HepG2 (cell line): ENCODE data around the gene P2RX3. TPM values are rescaled to one million over a fixed set of nuclear protein-coding genes. Genes with fewer than 3 reads are reported as not detected.

Experiments
- ATAC-seq: fragments of 200-7000 bp; cut with Tn5 transposase; 3 replicates; pipeline ENCODE4 v1.9.1; 2020; ENCODE audit warnings: mild to moderate bottlenecking, moderate library complexity
- BruUV-seq: library from RNA; stranded (reverse); fragments of 400-500 nt; replicated peaks from 2 replicates; lab custom pipeline; 2021; lab: Mats Ljungman, UMichigan
- CTCF ChIA-PET: fragments of 300-600 bp; formaldehyde crosslinking; extraction: SDS; loops from one replicate; lab custom pipeline; 2021; ENCODE audit warnings: low total read pairs, inconsistent platforms, low intra/inter-chr PET ratio; lab: Yijun Ruan, JAX
- POLR2A ChIA-PET: fragments of 350-600 bp; sonication (Branson Sonifier 250); formaldehyde crosslinking; loops from one replicate; lab custom pipeline; 2020; ENCODE audit warnings: antibody characterized with exemption, inconsistent platforms; lab: Yijun Ruan, JAX
- DNase-seq: peaks from one replicate; pipeline ENCODE4 v3.0.0-alpha.2; 2015; ENCODE audit warnings: low spot score
- FAIRE-seq: peaks from 3 replicates; lab custom pipeline; 2011; peaks lifted over from hg19 to GRCh38; lab: Jason Lieb, UNC
- H2AFZ ChIP-seq: one replicate; pipeline ENCODE4 v1.6.1; 2011; ENCODE audit warnings: low read length, inconsistent platforms
- H3K27ac ChIP-seq: fragments of 300-600 bp; 3 replicates; pipeline ENCODE4 v1.8.0; 2011; ENCODE audit warnings: mixed run types, mild to moderate bottlenecking, mixed read lengths, low read length, inconsistent platforms; ENCODE audit not compliant: insufficient read depth; ENCODE audit errors: extremely low read length
- H3K27me3 ChIP-seq, 2 experiments: fragments of 200-600 bp in 1 of 2; 2 replicates in 1 of 2; 3 replicates in 1 of 2; pipeline versions ENCODE4 v1.6.0 to v1.8.0; 2011; ENCODE audit warnings: low read length in 2 of 2, mild to moderate bottlenecking in 2 of 2, moderate library complexity in 2 of 2, inconsistent platforms in 1 of 2; ENCODE audit not compliant: insufficient read depth in 2 of 2, control insufficient read depth in 1 of 2
- H3K36me3 ChIP-seq, 2 experiments: fragments of 200-600 bp in 1 of 2; replicated peaks in 1 of 2; 2 replicates in 1 of 2; 3 replicates in 1 of 2; pipeline versions ENCODE4 v1.5.1 to v1.8.0; 2011; ENCODE audit warnings: low read length in 2 of 2, inconsistent platforms in 1 of 2; ENCODE audit not compliant: insufficient read depth in 2 of 2, control insufficient read depth in 1 of 2
- H3K4me1 ChIP-seq: 2 replicates; pipeline ENCODE4 v1.5.1; 2012; ENCODE audit warnings: low read length, inconsistent platforms; ENCODE audit not compliant: insufficient read depth
- H3K4me2 ChIP-seq: 2 replicates; pipeline ENCODE4 v1.6.0; 2011; ENCODE audit warnings: low read depth, low read length, inconsistent platforms
- H3K4me3 ChIP-seq, 3 experiments: fragments of 200-600 bp in 1 of 3; sonication (generic), shearing (Covaris generic) in 1 of 3; replicated peaks in 1 of 3; 2 replicates each; pipeline ENCODE4 v1.5.1; 2011 to 2016; ENCODE audit warnings: low read length in 3 of 3, inconsistent platforms in 2 of 3, low read depth in 2 of 3, mild to moderate bottlenecking in 2 of 3, control low read depth in 1 of 3, mixed read lengths in 1 of 3; ENCODE audit not compliant: insufficient read depth in 1 of 3
- H3K79me2 ChIP-seq: one replicate; pipeline ENCODE4 v1.6.1; 2011; ENCODE audit warnings: low read length, inconsistent platforms; ENCODE audit not compliant: insufficient read depth
- H3K9ac ChIP-seq: 2 replicates; pipeline ENCODE4 v1.6.0; 2011; ENCODE audit warnings: mild to moderate bottlenecking, low read depth, low read length, inconsistent platforms; ENCODE audit not compliant: insufficient read depth
- H3K9me3 ChIP-seq: 2 replicates; pipeline ENCODE4 v1.5.1; 2012; ENCODE audit warnings: mild to moderate bottlenecking, low read length
- H4K20me1 ChIP-seq: 2 replicates; pipeline ENCODE4 v1.6.0; 2011; ENCODE audit warnings: inconsistent platforms, mild to moderate bottlenecking, low read length, moderate library complexity; ENCODE audit not compliant: insufficient read depth
- BHLHE40 ChIP-seq: IDR thresholded peaks from 2 replicates; pipeline ENCODE4 v1.6.1; 2011; ENCODE audit warnings: low read length, improper control_type of control experiment
- MED1 ChIP-seq: sonication (generic); formaldehyde crosslinking; IDR thresholded peaks from 2 replicates; pipeline ENCODE4 v1.4.0; 2020; ENCODE audit warnings: missing genetic modification reagents
- NR3C1 ChIP-seq: sonication (generic); formaldehyde crosslinking; IDR thresholded peaks from 2 replicates; pipeline ENCODE4 v1.4.0; 2020; ENCODE audit warnings: missing genetic modification reagents
- TAF1 ChIP-seq: sonication (generic); formaldehyde crosslinking; IDR thresholded peaks from 2 replicates; pipeline ENCODE4 v1.4.0; 2020; ENCODE audit warnings: missing genetic modification reagents
- ZC3H4 ChIP-seq: sonication (generic); formaldehyde crosslinking; IDR thresholded peaks from 2 replicates; pipeline ENCODE4 v1.4.0; 2020; ENCODE audit warnings: missing genetic modification reagents, borderline replicate concordance
- ZNF224 ChIP-seq: sonication (generic); formaldehyde crosslinking; IDR thresholded peaks from 2 replicates; pipeline ENCODE4 v1.5.0; 2020; ENCODE audit warnings: mild to moderate bottlenecking, missing genetic modification reagents
- ZNF264 ChIP-seq: sonication (generic); formaldehyde crosslinking; IDR thresholded peaks from 2 replicates; pipeline ENCODE4 v1.4.0; 2020; ENCODE audit warnings: missing genetic modification reagents
- ZNF432 ChIP-seq: sonication (generic); formaldehyde crosslinking; IDR thresholded peaks from 2 replicates; pipeline ENCODE4 v1.5.0; 2020; ENCODE audit warnings: missing genetic modification reagents, mild to moderate bottlenecking, borderline replicate concordance
- ZNF446 ChIP-seq: sonication (generic); formaldehyde crosslinking; IDR thresholded peaks from 2 replicates; pipeline ENCODE4 v1.5.0; 2020; ENCODE audit warnings: mild to moderate bottlenecking, missing genetic modification reagents
- ZNF615 ChIP-seq: sonication (generic); formaldehyde crosslinking; IDR thresholded peaks from 2 replicates; pipeline ENCODE4 v1.5.0; 2020; ENCODE audit warnings: mild to moderate bottlenecking, missing genetic modification reagents, borderline replicate concordance
- ZNF670 ChIP-seq: sonication (generic); formaldehyde crosslinking; IDR thresholded peaks from 2 replicates; pipeline ENCODE4 v1.8.0; 2022; ENCODE audit warnings: mild to moderate bottlenecking, missing genetic modification reagents, borderline replicate concordance
- ZNF674 ChIP-seq: sonication (generic); formaldehyde crosslinking; IDR thresholded peaks from 2 replicates; pipeline ENCODE4 v1.5.0; 2020; ENCODE audit warnings: low read depth, mild to moderate bottlenecking, missing genetic modification reagents
- ZNF766 ChIP-seq: sonication (generic); formaldehyde crosslinking; IDR thresholded peaks from 2 replicates; pipeline ENCODE4 v1.5.0; 2020; ENCODE audit warnings: missing genetic modification reagents, borderline replicate concordance
- WGBS: methylation state at CpG from one replicate; pipeline ENCODE4 v1.1.6; 2017; ENCODE audit warnings: low lambda C conversion rate; 5-methylcytosine and 5-hydroxymethylcytosine counted together
- in situ Hi-C: cut with HindIII; loops from 2 replicates; pipeline ENCODE4 v1.10.0; 2017; ENCODE audit warnings: low pct_unique_long_range_greater_than_20kb; ENCODE audit not compliant: extremely low pct_ligation_motif_present
- intact Hi-C: fragments of 100-400 bp; cut with micrococcal nuclease; formaldehyde crosslinking; loops from one replicate; pipeline ENCODE4 v1.10.0; 2022; ENCODE audit not compliant: unreplicated experiment
- polyA plus RNA-seq, 8 experiments: library from polyadenylated mRNA; depleted of rRNA in 3 of 8; stranded (reverse) in 7 of 8; unstranded in 1 of 8; fragments of >200 nt; fragmentation: Illumina TruSeq in 4 of 8; extraction: Trizol in 4 of 8; gene quantifications; 2 replicates each; pipeline versions ENCODE4 v1.2.1 to v1.2.3, GENCODE V29; 2011 to 2016; ENCODE audit warnings: low read depth in 4 of 8, missing spikeins in 1 of 8, mixed read lengths in 1 of 8; ENCODE audit not compliant: insufficient read depth in 1 of 8
- total RNA-seq, 5 experiments: library from RNA; depleted of rRNA; stranded (reverse); fragments of >200 nt; fragmentation: Illumina TruSeq; extraction: Trizol; gene quantifications; 2 replicates each; pipeline ENCODE4 v1.2.3, GENCODE V29; 2016; ENCODE audit warnings: low read depth in 1 of 5
- TF ChIP-seq, protein P1 (sequence below): sonication (generic); formaldehyde crosslinking; IDR thresholded peaks from 2 replicates; pipeline ENCODE4 v1.4.0; 2020; ENCODE audit warnings: missing genetic modification reagents
- TF ChIP-seq, protein P2 (sequence below): sonication (generic); formaldehyde crosslinking; conservative IDR thresholded peaks from 2 replicates; pipeline ENCODE4 v1.4.0; 2020; ENCODE audit warnings: missing genetic modification reagents
- TF ChIP-seq, protein P3 (sequence below): sonication (generic); formaldehyde crosslinking; IDR thresholded peaks from 2 replicates; pipeline ENCODE4 v1.4.0; 2020; ENCODE audit warnings: missing genetic modification reagents
- TF ChIP-seq, protein P4 (sequence below): sonication (generic); formaldehyde crosslinking; IDR thresholded peaks from 2 replicates; pipeline ENCODE4 v1.5.0; 2020; ENCODE audit warnings: missing genetic modification reagents

The P2RX3 gene
- total and polyA plus RNA-seq, 2 of the 13 experiments (the other 11 are each of a cell fraction or from before 2014, with no cell fraction given): 0.08 TPM; not detected in 1

DNA sequence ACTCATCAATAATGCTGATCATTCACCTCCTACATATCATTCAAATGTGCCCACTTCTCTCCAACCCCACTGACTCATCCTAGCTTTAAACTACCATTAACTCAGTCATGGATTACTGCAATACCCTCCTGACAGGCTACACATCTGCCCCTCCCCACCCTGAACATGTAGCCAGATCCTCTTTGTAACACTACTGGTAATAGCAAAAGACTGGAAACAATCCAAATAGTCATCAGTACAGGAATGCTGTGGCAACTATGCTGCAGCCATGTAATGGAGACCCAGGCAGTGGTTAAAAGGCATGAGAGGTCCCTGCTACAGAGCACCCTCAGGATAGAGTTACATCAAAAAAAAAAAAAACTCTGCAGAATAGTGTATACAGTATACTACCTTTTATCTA is 72.1 kb downstream of the P2RX3 start (continued):
- TF ChIP-seq, protein P1, sequence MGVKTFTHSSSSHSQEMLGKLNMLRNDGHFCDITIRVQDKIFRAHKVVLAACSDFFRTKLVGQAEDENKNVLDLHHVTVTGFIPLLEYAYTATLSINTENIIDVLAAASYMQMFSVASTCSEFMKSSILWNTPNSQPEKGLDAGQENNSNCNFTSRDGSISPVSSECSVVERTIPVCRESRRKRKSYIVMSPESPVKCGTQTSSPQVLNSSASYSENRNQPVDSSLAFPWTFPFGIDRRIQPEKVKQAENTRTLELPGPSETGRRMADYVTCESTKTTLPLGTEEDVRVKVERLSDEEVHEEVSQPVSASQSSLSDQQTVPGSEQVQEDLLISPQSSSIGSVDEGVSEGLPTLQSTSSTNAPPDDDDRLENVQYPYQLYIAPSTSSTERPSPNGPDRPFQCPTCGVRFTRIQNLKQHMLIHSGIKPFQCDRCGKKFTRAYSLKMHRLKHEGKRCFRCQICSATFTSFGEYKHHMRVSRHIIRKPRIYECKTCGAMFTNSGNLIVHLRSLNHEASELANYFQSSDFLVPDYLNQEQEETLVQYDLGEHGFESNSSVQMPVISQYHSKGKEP: no peak
- TF ChIP-seq ZNF674 (CRISPR knock-in tag) (no peak), ZNF264 (CRISPR knock-in tag) (no peak), NR3C1 (no peak), TAF1 (CRISPR knock-in tag) (no peak), ZNF224 (no peak), ZNF432 (CRISPR knock-in tag) (no peak), MED1 (CRISPR knock-in tag) (no peak)
- TF ChIP-seq, protein P2, sequence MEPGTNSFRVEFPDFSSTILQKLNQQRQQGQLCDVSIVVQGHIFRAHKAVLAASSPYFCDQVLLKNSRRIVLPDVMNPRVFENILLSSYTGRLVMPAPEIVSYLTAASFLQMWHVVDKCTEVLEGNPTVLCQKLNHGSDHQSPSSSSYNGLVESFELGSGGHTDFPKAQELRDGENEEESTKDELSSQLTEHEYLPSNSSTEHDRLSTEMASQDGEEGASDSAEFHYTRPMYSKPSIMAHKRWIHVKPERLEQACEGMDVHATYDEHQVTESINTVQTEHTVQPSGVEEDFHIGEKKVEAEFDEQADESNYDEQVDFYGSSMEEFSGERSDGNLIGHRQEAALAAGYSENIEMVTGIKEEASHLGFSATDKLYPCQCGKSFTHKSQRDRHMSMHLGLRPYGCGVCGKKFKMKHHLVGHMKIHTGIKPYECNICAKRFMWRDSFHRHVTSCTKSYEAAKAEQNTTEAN (CRISPR knock-in tag): no peak
- TF ChIP-seq, protein P3, sequence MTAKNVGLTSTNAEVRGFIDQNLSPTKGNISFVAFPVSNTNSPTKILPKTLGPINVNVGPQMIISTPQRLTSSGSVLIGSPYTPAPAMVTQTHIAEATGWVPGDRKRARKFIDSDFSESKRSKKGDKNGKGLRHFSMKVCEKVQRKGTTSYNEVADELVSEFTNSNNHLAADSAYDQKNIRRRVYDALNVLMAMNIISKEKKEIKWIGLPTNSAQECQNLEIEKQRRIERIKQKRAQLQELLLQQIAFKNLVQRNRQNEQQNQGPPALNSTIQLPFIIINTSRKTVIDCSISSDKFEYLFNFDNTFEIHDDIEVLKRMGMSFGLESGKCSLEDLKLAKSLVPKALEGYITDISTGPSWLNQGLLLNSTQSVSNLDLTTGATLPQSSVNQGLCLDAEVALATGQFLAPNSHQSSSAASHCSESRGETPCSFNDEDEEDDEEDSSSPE (CRISPR knock-in tag): no peak

DNA sequence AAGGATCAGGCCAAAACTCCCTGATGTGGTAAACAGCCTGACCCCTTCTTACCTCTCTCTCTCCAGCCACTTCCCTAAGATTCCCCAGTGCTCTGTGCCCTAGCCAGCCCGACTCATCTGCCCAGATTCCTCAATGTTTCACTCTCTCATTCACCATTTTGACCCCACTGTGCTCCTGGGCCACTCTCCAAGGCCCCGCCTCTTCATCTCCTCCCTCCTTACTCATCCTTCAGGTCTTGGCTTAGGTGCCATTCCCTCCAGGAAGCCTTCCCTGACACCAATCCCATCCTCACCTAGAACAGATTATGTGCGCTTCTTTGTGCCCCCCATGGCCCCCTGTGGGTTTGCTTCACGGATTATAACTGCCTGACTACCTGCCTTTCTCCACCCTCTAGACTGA is 75.5 kb downstream of the P2RX3 start:
- Histone ChIP-seq H3K4me1 (no peaks in the 10 kb centered on the region), H3K4me3 (no peak overlapping the region), H2AFZ (no peak overlapping the region), H3K27me3 (peaks cover 0 to 6% of the 10 kb centered on the region in 2 experiments; a peak in 2 of 5 replicates), H3K4me2 (no peak overlapping the region), H3K9ac (no peak overlapping the region), H4K20me1 (no peaks in the 10 kb centered on the region), H3K79me2 (no peaks in the 10 kb centered on the region), H3K36me3 (no peaks in the 10 kb centered on the region), H3K9me3 (no peaks in the 10 kb centered on the region), H3K27ac (no peak overlapping the region)
- ChIA-PET CTCF (no interaction called here), POLR2A (no interaction called here)
- FAIRE-seq (no peak), DNase-seq (no peak), ATAC-seq (no peak)
- in situ Hi-C loops (no loop called here), intact Hi-C loops (no loop called here)
- BruUV-seq: no TSS peak
- WGBS: 27% methylated on average over 4 of the region's 4 CpGs
- no peak for TF ChIP-seq ZNF615 (CRISPR knock-in tag)
- TF ChIP-seq ZNF670 (CRISPR knock-in tag): no peak
- TF ChIP-seq ZC3H4 (CRISPR knock-in tag): no peak
- TF ChIP-seq ZNF766: no peak
- TF ChIP-seq BHLHE40: no peak
- no peak for TF ChIP-seq ZNF446
- TF ChIP-seq, protein P4, sequence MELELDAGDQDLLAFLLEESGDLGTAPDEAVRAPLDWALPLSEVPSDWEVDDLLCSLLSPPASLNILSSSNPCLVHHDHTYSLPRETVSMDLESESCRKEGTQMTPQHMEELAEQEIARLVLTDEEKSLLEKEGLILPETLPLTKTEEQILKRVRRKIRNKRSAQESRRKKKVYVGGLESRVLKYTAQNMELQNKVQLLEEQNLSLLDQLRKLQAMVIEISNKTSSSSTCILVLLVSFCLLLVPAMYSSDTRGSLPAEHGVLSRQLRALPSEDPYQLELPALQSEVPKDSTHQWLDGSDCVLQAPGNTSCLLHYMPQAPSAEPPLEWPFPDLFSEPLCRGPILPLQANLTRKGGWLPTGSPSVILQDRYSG (CRISPR knock-in tag): no peak
